Body of pancreas (tissue), 4 donors: ENCODE measurements around the gene NOL6.

Experiments used
- CTCF ChIP-seq, 7 experiments: fragments of 450-650 bp in 4 of 7; fragments of 200-600 bp in 3 of 7; sonication (generic) in 3 of 7; IDR thresholded peaks; one replicate each; pipeline ENCODE4 v1.5.1; 2016 to 2019; ENCODE audit warnings: antibody characterized with exemption in 7 of 7
- POLR2A ChIP-seq, 3 donors: fragments of 450-650 bp; IDR thresholded peaks; one replicate each; pipeline ENCODE4 v1.6.1; 2016; ENCODE audit warnings: antibody characterized with exemption in 3 of 3, mild to moderate bottlenecking in 2 of 3

GRCh38 chr9:33464045-33464636 lies 9.6 kb downstream of the NOL6 start:
- no peak for TF ChIP-seq CTCF (IDR thresholded peaks at IDR 0.05)
- no peak for TF ChIP-seq POLR2A (IDR thresholded peaks at IDR 0.05)
